H9 (cell line): ENCODE data around the gene MRPL21. TPM values are rescaled to one million over a fixed set of nuclear protein-coding genes. Genes with fewer than 3 reads are reported as not detected.

Experiments
- DNase-seq: peaks from one replicate; pipeline ENCODE4 v3.0.0-alpha.2; 2017
- H2AFZ ChIP-seq: one replicate; pipeline ENCODE4 v1.6.1; 2013; ENCODE audit warnings: mild to moderate bottlenecking, low read length, control low read depth, moderate library complexity
- H2AK5ac ChIP-seq: 2 replicates; pipeline ENCODE4 v1.6.1; 2013; ENCODE audit warnings: low read length, control low read depth, mixed read lengths; ENCODE audit not compliant: insufficient read length
- H2BK120ac ChIP-seq: one replicate; pipeline ENCODE4 v1.6.1; 2013; ENCODE audit warnings: low read depth, mild to moderate bottlenecking, low read length, control low read depth, inconsistent platforms; ENCODE audit not compliant: poor library complexity, severe bottlenecking
- H2BK12ac ChIP-seq: 2 replicates; pipeline ENCODE4 v1.6.1; 2013; ENCODE audit warnings: low read length, control low read depth, mixed read lengths, low read depth; ENCODE audit not compliant: insufficient read length
- H2BK15ac ChIP-seq: 2 replicates; pipeline ENCODE4 v1.6.1; 2013; ENCODE audit warnings: low read depth, low read length, control low read depth
- H2BK20ac ChIP-seq: one replicate; pipeline ENCODE4 v1.6.1; 2013; ENCODE audit warnings: low read depth, mild to moderate bottlenecking, low read length, control low read depth, inconsistent platforms; ENCODE audit not compliant: poor library complexity, severe bottlenecking
- H2BK5ac ChIP-seq: 2 replicates; pipeline ENCODE4 v1.6.1; 2013; ENCODE audit warnings: low read length, control low read depth, mixed read lengths; ENCODE audit not compliant: insufficient read length
- H3K14ac ChIP-seq: 2 replicates; pipeline ENCODE4 v1.6.1; 2013; ENCODE audit warnings: low read length, control low read depth; ENCODE audit not compliant: insufficient read depth
- H3K18ac ChIP-seq: 2 replicates; pipeline ENCODE4 v1.6.1; 2013; ENCODE audit warnings: low read depth, mild to moderate bottlenecking, mixed read lengths, low read length, control low read depth; ENCODE audit not compliant: insufficient read length
- H3K23ac ChIP-seq: 2 replicates; pipeline ENCODE4 v1.6.1; 2013; ENCODE audit warnings: low read length, control low read depth, mixed read lengths, low read depth; ENCODE audit not compliant: insufficient read length
- H3K23me2 ChIP-seq: 2 replicates; pipeline ENCODE4 v1.6.1; 2013; ENCODE audit warnings: low read depth, mild to moderate bottlenecking, mixed read lengths, low read length, control low read depth; ENCODE audit not compliant: insufficient read length, poor library complexity, severe bottlenecking
- H3K27ac ChIP-seq: 2 replicates; pipeline ENCODE4 v1.5.1; 2013; ENCODE audit warnings: low read length, control low read depth, mixed read lengths, low read depth; ENCODE audit not compliant: insufficient read length
- H3K27me3 ChIP-seq: 2 replicates; pipeline ENCODE4 v1.6.1; 2013; ENCODE audit warnings: low read length, control low read depth, inconsistent platforms; ENCODE audit not compliant: insufficient read depth
- H3K4ac ChIP-seq: 2 replicates; pipeline ENCODE4 v1.6.1; 2013; ENCODE audit warnings: low read depth, mild to moderate bottlenecking, control low read depth, inconsistent platforms, low read length, moderate library complexity
- H3K4me1 ChIP-seq: 2 replicates; pipeline ENCODE4 v1.6.1; 2013; ENCODE audit warnings: low read length, control low read depth, inconsistent platforms; ENCODE audit not compliant: insufficient read depth
- H3K4me2 ChIP-seq: 2 replicates; pipeline ENCODE4 v1.6.1; 2013; ENCODE audit warnings: low read length, control low read depth, mixed read lengths; ENCODE audit not compliant: insufficient read length, insufficient read depth
- H3K56ac ChIP-seq: 2 replicates; pipeline ENCODE4 v1.6.1; 2013; ENCODE audit warnings: low read depth, mild to moderate bottlenecking, mixed read lengths, low read length, control low read depth; ENCODE audit not compliant: insufficient read length
- H3K79me1 ChIP-seq: 2 replicates; pipeline ENCODE4 v1.6.1; 2013; ENCODE audit warnings: low read depth, mild to moderate bottlenecking, moderate library complexity, low read length, control low read depth, inconsistent platforms; ENCODE audit not compliant: insufficient read depth, poor library complexity, severe bottlenecking
- H3K79me2 ChIP-seq: 2 replicates; pipeline ENCODE4 v1.6.1; 2013; ENCODE audit warnings: low read length, control low read depth, inconsistent platforms; ENCODE audit not compliant: insufficient read depth
- H3K9ac ChIP-seq: 2 replicates; pipeline ENCODE4 v1.6.1; 2013; ENCODE audit warnings: low read length, control low read depth, mixed read lengths; ENCODE audit not compliant: insufficient read length; ENCODE audit errors: extremely low read depth
- H3K9me3 ChIP-seq: one replicate; pipeline ENCODE4 v1.6.1; 2013; ENCODE audit warnings: low read depth, low read length, inconsistent platforms; ENCODE audit not compliant: control insufficient read depth
- H3T11ph ChIP-seq: one replicate; pipeline ENCODE4 v1.6.1; 2013; ENCODE audit warnings: mild to moderate bottlenecking, low read length, control low read depth, inconsistent platforms
- H4K20me1 ChIP-seq: one replicate; pipeline ENCODE4 v1.6.1; 2013; ENCODE audit not compliant: control insufficient read depth, insufficient read length, insufficient read depth
- H4K5ac ChIP-seq: 2 replicates; pipeline ENCODE4 v1.6.1; 2013; ENCODE audit warnings: low read depth, mild to moderate bottlenecking, mixed read lengths, low read length, control low read depth; ENCODE audit not compliant: insufficient read length
- H4K8ac ChIP-seq: replicated peaks from 2 replicates; pipeline ENCODE4 v1.6.1; 2013; ENCODE audit warnings: low read length, control low read depth, mixed read lengths, low read depth; ENCODE audit not compliant: insufficient read length
- H4K91ac ChIP-seq: 2 replicates; pipeline ENCODE4 v1.6.1; 2013; ENCODE audit warnings: low read depth, mild to moderate bottlenecking, moderate library complexity, mixed read lengths, low read length, control low read depth; ENCODE audit not compliant: insufficient read length
- H3K27ac Mint-ChIP-seq, 3 experiments: 2 replicates in 2 of 3; 3 replicates in 1 of 3; pipeline ENCODE4 v1.8.0; 2020 to 2021; ENCODE audit warnings: mixed read lengths in 3 of 3, mild to moderate bottlenecking in 1 of 3, moderate library complexity in 1 of 3
- H3K27me3 Mint-ChIP-seq: 2 replicates; pipeline ENCODE4 v1.8.0; 2021; ENCODE audit warnings: low read depth, mild to moderate bottlenecking, moderate library complexity, mixed read lengths
- H3K36me3 Mint-ChIP-seq, 3 experiments: 2 replicates in 2 of 3; 3 replicates in 1 of 3; pipeline ENCODE4 v1.8.0; 2020 to 2021; ENCODE audit warnings: low read depth in 3 of 3, mixed read lengths in 3 of 3; ENCODE audit not compliant: insufficient read depth in 1 of 3
- H3K4me1 Mint-ChIP-seq, 2 experiments: 2 replicates each; pipeline ENCODE4 v1.8.0; 2020; ENCODE audit warnings: mixed read lengths in 2 of 2
- H3K4me3 Mint-ChIP-seq, 2 experiments: 2 replicates in 1 of 2; 3 replicates in 1 of 2; pipeline ENCODE4 v1.8.0; 2020 to 2021; ENCODE audit warnings: mild to moderate bottlenecking in 2 of 2, mixed read lengths in 2 of 2, moderate library complexity in 1 of 2
- H3K9me3 Mint-ChIP-seq, 2 experiments: 2 replicates in 1 of 2; 3 replicates in 1 of 2; pipeline ENCODE4 v1.8.0; 2020; ENCODE audit warnings: mild to moderate bottlenecking in 2 of 2, mixed read lengths in 2 of 2, moderate library complexity in 1 of 2
- WGBS: extraction: QIAGEN DNeasy Blood & Tissue Kit; methylation state at CpG from one replicate; pipeline ENCODE4 v1.1.7; 2013; ENCODE audit warnings: missing lambda C conversion rate, low lambda C conversion rate, mixed read lengths; ENCODE audit not compliant: insufficient read length; ENCODE audit errors: extremely low coverage; 5-methylcytosine and 5-hydroxymethylcytosine counted together
- total RNA-seq: library from RNA; stranded (reverse); gene quantifications from 2 replicates; pipeline ENCODE4 v1.2.1, GENCODE V29; 2021
- TF ChIP-seq, protein P1 (sequence below): fragments of 200-600 bp; sonication (generic); conservative IDR thresholded peaks from 3 replicates; pipeline ENCODE4 v1.8.0; 2021; ENCODE audit warnings: antibody characterized with exemption, mild to moderate bottlenecking

The MRPL21 gene
- total RNA-seq, 1 experiment from 2014 or later: 91.5 TPM

DNA sequence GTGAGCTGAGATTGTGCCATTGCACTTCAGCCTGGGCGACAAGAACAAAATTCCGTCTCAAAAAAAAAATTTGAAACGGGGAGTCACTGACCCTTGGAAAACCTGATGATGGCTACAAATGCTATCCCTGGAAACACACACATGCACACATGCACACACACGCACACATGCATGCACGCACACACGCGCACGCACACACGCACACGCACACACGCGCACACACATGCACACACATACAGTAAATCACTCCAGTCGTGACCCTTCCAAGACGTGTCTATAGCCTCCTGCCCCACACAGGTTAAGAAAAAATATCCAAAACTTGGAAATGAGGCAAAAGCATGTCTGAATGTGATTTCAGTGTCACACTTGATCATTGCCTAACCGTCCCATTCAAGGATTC, 55.2 kb downstream of the MRPL21 start:
- Histone ChIP-seq H4K20me1 (no peaks in the 10 kb centered on the region), H3K27ac (no peak overlapping the region), H3T11ph (no peak overlapping the region), H4K91ac (no peak overlapping the region), H4K8ac (no peak overlapping the region), H2BK12ac (no peak overlapping the region), H3K4me1 (no peaks in the 10 kb centered on the region), H3K27me3 (peaks cover 10% of the 10 kb centered on the region; the same call in 1 of the 2 replicates), H2BK15ac (no peak overlapping the region), H2BK120ac (no peak overlapping the region), H2AK5ac (no peak overlapping the region), H3K79me2 (no peaks in the 10 kb centered on the region), H2BK20ac (no peak overlapping the region), H3K79me1 (no peaks in the 10 kb centered on the region), H2BK5ac (no peak overlapping the region), H3K23ac (no peak overlapping the region), H3K18ac (no peak overlapping the region), H3K56ac (no peak overlapping the region), H3K14ac (no peak overlapping the region), H3K4me2 (no peak overlapping the region), H4K5ac (no peak overlapping the region), H3K23me2 (no peaks in the 10 kb centered on the region), H2AFZ (no peak overlapping the region), H3K9me3 (no peaks in the 10 kb centered on the region), H3K4ac (no peak overlapping the region), H3K9ac (no peak overlapping the region)
- no CpG with 5 or more reads among the region's 15 CpGs for WGBS
- TF ChIP-seq, protein P1, sequence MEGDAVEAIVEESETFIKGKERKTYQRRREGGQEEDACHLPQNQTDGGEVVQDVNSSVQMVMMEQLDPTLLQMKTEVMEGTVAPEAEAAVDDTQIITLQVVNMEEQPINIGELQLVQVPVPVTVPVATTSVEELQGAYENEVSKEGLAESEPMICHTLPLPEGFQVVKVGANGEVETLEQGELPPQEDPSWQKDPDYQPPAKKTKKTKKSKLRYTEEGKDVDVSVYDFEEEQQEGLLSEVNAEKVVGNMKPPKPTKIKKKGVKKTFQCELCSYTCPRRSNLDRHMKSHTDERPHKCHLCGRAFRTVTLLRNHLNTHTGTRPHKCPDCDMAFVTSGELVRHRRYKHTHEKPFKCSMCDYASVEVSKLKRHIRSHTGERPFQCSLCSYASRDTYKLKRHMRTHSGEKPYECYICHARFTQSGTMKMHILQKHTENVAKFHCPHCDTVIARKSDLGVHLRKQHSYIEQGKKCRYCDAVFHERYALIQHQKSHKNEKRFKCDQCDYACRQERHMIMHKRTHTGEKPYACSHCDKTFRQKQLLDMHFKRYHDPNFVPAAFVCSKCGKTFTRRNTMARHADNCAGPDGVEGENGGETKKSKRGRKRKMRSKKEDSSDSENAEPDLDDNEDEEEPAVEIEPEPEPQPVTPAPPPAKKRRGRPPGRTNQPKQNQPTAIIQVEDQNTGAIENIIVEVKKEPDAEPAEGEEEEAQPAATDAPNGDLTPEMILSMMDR: no peak
- H3K27ac Mint-ChIP-seq: no peak overlapping the region
- no peaks in the 10 kb centered on the region; a peak in 1 of 5 replicates for H3K9me3 Mint-ChIP-seq
- no peak for DNase-seq
- H3K4me1 Mint-ChIP-seq: peaks cover 7 to 9% of the 10 kb centered on the region in 2 experiments
- peaks cover 89% of the 10 kb centered on the region for H3K27me3 Mint-ChIP-seq
- no peaks in the 10 kb centered on the region for H3K36me3 Mint-ChIP-seq
- H3K4me3 Mint-ChIP-seq: no peak overlapping the region
